Stomach (tissue), 9 donors: ENCODE results near the gene CFHR5. TPM values are rescaled to one million over a fixed set of nuclear protein-coding genes. Genes with fewer than 3 reads are reported as not detected.

Experiments used
- DNase-seq, 2 donors: peaks; one replicate each; pipeline versions ENCODE4 v3.0.0 to v3.0.0-alpha.2; 2013 to 2019
- H3K27ac ChIP-seq, 5 donors: fragments of 200-600 bp in 4 of 5; sonication (generic) in 4 of 5; one replicate each; pipeline ENCODE4 v1.5.1; 2013 to 2019; ENCODE audit warnings: mild to moderate bottlenecking in 1 of 5, moderate library complexity in 1 of 5
- H3K27me3 ChIP-seq, 3 donors: fragments of 200-600 bp; sonication (generic); one replicate each; pipeline ENCODE4 v1.5.1; 2017 to 2019; ENCODE audit warnings: mixed run types in 1 of 3
- H3K36me3 ChIP-seq, 4 donors: fragments of 200-600 bp; sonication (generic); 1 replicate in 3 of 4; 2 replicates in 1 of 4; pipeline ENCODE4 v1.5.1; 2016 to 2019
- H3K4me1 ChIP-seq, 4 donors: fragments of 200-600 bp; sonication (generic); one replicate each; pipeline ENCODE4 v1.5.1; 2016 to 2019
- H3K4me3 ChIP-seq, 4 donors: fragments of 200-600 bp; sonication (generic) in 3 of 4; one replicate each; pipeline ENCODE4 v1.5.1; 2016 to 2019; ENCODE audit warnings: mild to moderate bottlenecking in 1 of 4
- H3K9me3 ChIP-seq, 4 donors: fragments of 200-600 bp; sonication (generic); one replicate each; pipeline ENCODE4 v1.5.1; 2016 to 2019
- EP300 ChIP-seq: sonication (generic); formaldehyde crosslinking; IDR thresholded peaks from one replicate; pipeline ENCODE4 v1.6.1; 2017; ENCODE audit warnings: antibody characterized with exemption
- POLR2A ChIP-seq, 4 donors: fragments of 450-650 bp; IDR thresholded peaks; one replicate each; pipeline ENCODE4 v1.6.1; 2016; ENCODE audit warnings: antibody characterized with exemption in 4 of 4, control low read depth in 2 of 4, mild to moderate bottlenecking in 1 of 4, moderate library complexity in 1 of 4
- POLR2AphosphoS5 ChIP-seq, 3 donors: sonication (generic); formaldehyde crosslinking; IDR thresholded peaks; one replicate each; pipeline ENCODE4 v1.6.1; 2016; ENCODE audit warnings: antibody characterized with exemption in 3 of 3
- WGBS, 5 donors: extraction: QIAGEN DNeasy Blood & Tissue Kit in 3 of 5; methylation state at CpG; one replicate each; pipeline versions ENCODE4 v1.1.5 to v1.1.7; 2013 to 2018; 5-methylcytosine and 5-hydroxymethylcytosine counted together
- intact Hi-C: fragments of 100-400 bp; cut with DNase I; formaldehyde crosslinking; loops from one replicate; pipeline ENCODE4 v1.15.1; 2023; ENCODE audit warnings: low total_unique reads
- polyA plus RNA-seq, 3 donors: library from polyadenylated mRNA; stranded (reverse); fragments of 200-250 nt; gene quantifications; one replicate each; pipeline ENCODE4 v1.2.3, GENCODE V29; 2013
- small RNA-seq, 4 donors: library from RNA; depleted of rRNA; stranded (forward); fragments of <200 nt; gene quantifications; one replicate each; pipeline ENCODE3, GENCODE V24; 2016
- total RNA-seq, 5 donors: library from RNA; depleted of rRNA; stranded (reverse); fragments of >200 nt; gene quantifications; one replicate each; pipeline versions ENCODE4 v1.1.0 to v1.2.3, GENCODE V29; 2014 to 2016
- TF ChIP-seq, protein P1 (sequence below), 7 experiments: fragments of 450-650 bp in 4 of 7; fragments of 200-600 bp in 3 of 7; sonication (generic) in 3 of 7; IDR thresholded peaks; one replicate each; pipeline ENCODE4 v1.5.1; 2016 to 2019; ENCODE audit warnings: antibody characterized with exemption in 7 of 7, control low read depth in 2 of 7, mild to moderate bottlenecking in 1 of 7
- donor health status: healthy with polysubstance abuse.
- donor health status: Bipolar disorder and iron deficiency.
- donor health status: healthy.

CFHR5 gene
- total and polyA plus RNA-seq, 8 donors = not detected

DNA sequence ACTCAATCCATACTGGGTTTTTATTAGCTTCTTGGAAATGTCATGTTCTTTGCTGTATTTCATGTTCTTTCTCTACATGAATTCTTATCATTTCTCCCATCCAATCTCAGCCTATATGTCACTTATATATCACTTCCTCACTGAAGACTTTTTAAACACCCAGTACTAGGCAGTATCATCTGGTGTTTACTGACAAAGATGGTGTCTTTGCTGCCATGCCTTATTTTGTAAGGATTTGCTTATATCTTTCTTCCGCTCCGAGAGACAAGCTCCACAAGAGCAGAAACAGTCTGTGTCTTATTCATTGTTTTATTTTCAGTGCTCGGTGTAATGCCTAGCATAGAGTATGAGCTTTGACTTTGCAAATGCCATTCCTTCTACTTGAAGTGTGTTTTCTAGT is 59.5 kb downstream of the CFHR5 start:
- Histone ChIP-seq H3K36me3 (no peaks in the 10 kb centered on the region), H3K4me1 (no peaks in the 10 kb centered on the region), H3K27me3 (no peaks in the 10 kb centered on the region), H3K27ac (no peak overlapping the region), H3K4me3 (no peak overlapping the region), H3K9me3 (no peaks in the 10 kb centered on the region)
- intact Hi-C loops = no loop called here
- DNase-seq = no peak
- 89 to 95% (median 90%) methylated on average over 3 of the region's 3 CpGs for WGBS, 5 donors
- TF ChIP-seq EP300 (no peak), POLR2AphosphoS5 (IDR thresholded peaks at IDR 0.05) (no peak), POLR2A (IDR thresholded peaks at IDR 0.05) (no peak)
- TF ChIP-seq, protein P1, sequence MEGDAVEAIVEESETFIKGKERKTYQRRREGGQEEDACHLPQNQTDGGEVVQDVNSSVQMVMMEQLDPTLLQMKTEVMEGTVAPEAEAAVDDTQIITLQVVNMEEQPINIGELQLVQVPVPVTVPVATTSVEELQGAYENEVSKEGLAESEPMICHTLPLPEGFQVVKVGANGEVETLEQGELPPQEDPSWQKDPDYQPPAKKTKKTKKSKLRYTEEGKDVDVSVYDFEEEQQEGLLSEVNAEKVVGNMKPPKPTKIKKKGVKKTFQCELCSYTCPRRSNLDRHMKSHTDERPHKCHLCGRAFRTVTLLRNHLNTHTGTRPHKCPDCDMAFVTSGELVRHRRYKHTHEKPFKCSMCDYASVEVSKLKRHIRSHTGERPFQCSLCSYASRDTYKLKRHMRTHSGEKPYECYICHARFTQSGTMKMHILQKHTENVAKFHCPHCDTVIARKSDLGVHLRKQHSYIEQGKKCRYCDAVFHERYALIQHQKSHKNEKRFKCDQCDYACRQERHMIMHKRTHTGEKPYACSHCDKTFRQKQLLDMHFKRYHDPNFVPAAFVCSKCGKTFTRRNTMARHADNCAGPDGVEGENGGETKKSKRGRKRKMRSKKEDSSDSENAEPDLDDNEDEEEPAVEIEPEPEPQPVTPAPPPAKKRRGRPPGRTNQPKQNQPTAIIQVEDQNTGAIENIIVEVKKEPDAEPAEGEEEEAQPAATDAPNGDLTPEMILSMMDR (IDR thresholded peaks at IDR 0.05) = no peak

DNA sequence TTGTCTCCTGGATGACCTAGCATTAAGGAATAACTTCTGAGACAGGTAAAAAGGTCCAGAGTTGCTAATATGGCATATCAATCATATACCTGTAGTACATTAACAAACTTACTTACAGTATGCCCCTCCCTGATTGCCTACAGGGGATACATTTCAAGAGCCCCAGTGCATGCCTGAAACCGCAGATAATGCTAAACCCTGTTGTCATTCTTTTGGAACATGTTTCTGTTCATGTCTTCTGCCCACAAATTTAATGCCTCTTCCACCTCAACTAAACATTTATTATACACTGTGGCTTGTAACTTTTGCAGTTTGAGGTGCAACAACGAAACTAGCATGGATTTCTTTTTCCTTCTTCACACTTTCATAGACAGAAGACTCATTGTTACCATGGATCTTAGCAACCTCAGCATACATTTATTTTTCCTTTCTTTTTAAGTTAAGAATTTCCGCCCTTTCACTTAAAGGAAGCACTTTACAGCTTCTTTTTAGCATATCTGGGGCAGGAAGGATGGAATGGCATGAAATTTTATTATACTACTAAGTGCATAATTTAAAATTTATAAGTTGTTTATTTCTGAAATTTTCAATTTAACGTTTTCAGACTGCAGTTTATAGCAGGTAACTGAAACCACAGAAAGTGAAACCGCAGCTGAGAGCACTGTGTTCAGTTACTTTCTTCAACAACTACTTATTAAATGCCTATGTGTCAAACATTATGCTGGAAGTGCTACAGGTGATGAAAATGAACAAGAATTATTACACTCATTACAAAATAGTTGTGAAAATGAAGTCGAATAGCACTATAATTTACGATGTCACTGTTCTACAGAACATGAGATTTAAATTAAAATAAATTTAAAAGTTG is 64.4 kb downstream of the CFHR5 start:
- WGBS, 5 donors = 74 to 80% (median 77%) methylated on average over 7 of the region's 7 CpGs
- intact Hi-C loops = no loop called here
- no peaks in the 10 kb centered on the region for H3K4me1 ChIP-seq
- H3K9me3 ChIP-seq = no peaks in the 10 kb centered on the region
- H3K27me3 ChIP-seq = no peaks in the 10 kb centered on the region
- no peak overlapping the region for H3K4me3 ChIP-seq
- no peak overlapping the region for H3K27ac ChIP-seq
- no peak for DNase-seq
- H3K36me3 ChIP-seq = no peaks in the 10 kb centered on the region
- TF ChIP-seq EP300 (no peak), POLR2A (IDR thresholded peaks at IDR 0.05) (no peak), POLR2AphosphoS5 (IDR thresholded peaks at IDR 0.05) (no peak)
- TF ChIP-seq, protein P1 (IDR thresholded peaks at IDR 0.05) = no peak

DNA sequence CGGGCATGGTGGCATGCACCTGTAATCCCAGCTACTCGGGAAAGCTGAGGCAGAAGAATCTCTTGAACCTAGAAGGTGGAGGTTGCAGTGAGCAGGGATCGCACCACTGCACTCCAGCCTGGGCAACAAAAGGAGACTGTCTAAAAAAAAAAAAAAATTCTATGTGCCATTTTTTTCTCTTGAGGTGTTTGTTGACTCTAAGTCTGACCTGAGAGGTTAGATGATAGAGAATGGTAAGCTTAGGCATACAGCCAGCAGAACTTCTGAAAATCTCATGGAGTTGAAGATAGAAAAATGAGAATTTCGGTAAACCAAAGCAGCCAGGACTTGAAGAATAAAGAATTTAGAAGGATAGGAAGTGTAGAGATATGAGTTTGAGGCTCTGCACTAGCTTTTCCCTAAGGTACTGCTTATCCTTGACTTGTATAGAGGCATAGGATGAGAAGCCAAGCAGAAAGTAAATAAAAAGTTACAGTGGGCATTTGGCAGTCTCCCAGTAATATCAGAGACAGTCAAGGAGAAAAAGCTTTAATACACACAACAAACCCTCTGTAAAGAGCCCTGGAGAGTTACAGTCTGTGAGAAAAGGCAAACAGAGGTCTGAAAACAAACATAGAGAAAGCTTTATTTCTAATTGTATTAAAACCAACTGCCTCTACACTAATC is 65.5 kb downstream of the CFHR5 start:
- peak in 1 of 2 donors; percentile 18 for DNase-seq
- no peaks in the 10 kb centered on the region for H3K4me1 ChIP-seq
- H3K27me3 ChIP-seq = no peaks in the 10 kb centered on the region
- TF ChIP-seq, protein P1 (IDR thresholded peaks at IDR 0.05) = no peak
- TF ChIP-seq EP300 (no peak), POLR2A (IDR thresholded peaks at IDR 0.05) (no peak), POLR2AphosphoS5 (IDR thresholded peaks at IDR 0.05) (no peak)
- WGBS, 5 donors = 44 to 72% (median 61%) methylated on average over 2 to 4 of the region's 4 CpGs
- no peaks in the 10 kb centered on the region for H3K36me3 ChIP-seq
- no peak overlapping the region for H3K4me3 ChIP-seq
- no peak overlapping the region for H3K27ac ChIP-seq
- no peaks in the 10 kb centered on the region for H3K9me3 ChIP-seq
- intact Hi-C loops = no loop called here

DNA sequence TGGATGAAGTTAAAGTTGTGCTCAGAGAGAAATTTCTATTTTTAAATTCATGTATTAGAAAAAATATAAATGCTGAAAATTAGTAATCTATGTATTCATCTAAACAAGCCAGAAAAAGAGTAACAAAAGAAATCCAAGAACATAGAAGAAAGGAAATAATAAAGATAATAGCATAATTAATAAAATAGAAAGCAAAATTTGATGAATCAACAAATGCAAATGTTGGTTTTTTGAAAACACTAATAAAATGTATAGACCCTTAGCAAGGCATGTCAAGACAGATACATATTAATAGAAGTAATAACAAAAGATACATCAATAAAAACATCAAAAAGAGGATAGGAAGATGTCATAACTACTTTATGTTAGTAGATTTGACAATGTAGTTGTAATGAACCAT is 71.7 kb downstream of the CFHR5 start:
- no peaks in the 10 kb centered on the region for H3K27me3 ChIP-seq
- no peak overlapping the region for H3K4me3 ChIP-seq
- H3K36me3 ChIP-seq = no peaks in the 10 kb centered on the region
- intact Hi-C loops = no loop called here
- DNase-seq = no peak
- H3K27ac ChIP-seq = no peak overlapping the region
- TF ChIP-seq EP300 = no peak
- TF ChIP-seq, protein P1 (IDR thresholded peaks at IDR 0.05) = no peak
- TF ChIP-seq POLR2A (IDR thresholded peaks at IDR 0.05) = no peak
- no peak for TF ChIP-seq POLR2AphosphoS5 (IDR thresholded peaks at IDR 0.05)
- no peaks in the 10 kb centered on the region for H3K4me1 ChIP-seq
- no peaks in the 10 kb centered on the region for H3K9me3 ChIP-seq

Small RNAs within 50 kb of the gene (small RNA-seq; reads per million reads assigned to genes)
- 0 reads per million in 4 donors for gene AL139418.1

Other genes starting within 250 kb of the CFHR5 start
- under 1 TPM in 1 of 5 donors, not detected in 4; 0.73 TPM for gene CFHR3, start 202.7 kb upstream of the CFHR5 start, total RNA-seq
- gene CFHR3, start 202.7 kb upstream of the CFHR5 start, polyA plus RNA-seq = not detected
- not detected for gene CFHR1, start 157.8 kb upstream of the CFHR5 start, total RNA-seq
- not detected for gene CFHR1, start 157.8 kb upstream of the CFHR5 start, polyA plus RNA-seq
- gene CFHR4, start 89.5 kb upstream of the CFHR5 start, total RNA-seq = not detected
- gene CFHR4, start 89.5 kb upstream of the CFHR5 start, polyA plus RNA-seq = not detected
- gene CFHR2, start 33.8 kb upstream of the CFHR5 start, total RNA-seq = not detected
- gene CFHR2, start 33.8 kb upstream of the CFHR5 start, polyA plus RNA-seq = not detected
- 1 to 10 TPM in 1 of 5 donors, not detected in 4; 1.5 TPM for gene F13B, start 89.7 kb downstream of the CFHR5 start, total RNA-seq
- not detected for gene F13B, start 89.7 kb downstream of the CFHR5 start, polyA plus RNA-seq
- gene ASPM, start 169.1 kb downstream of the CFHR5 start, total RNA-seq = 10 to 100 TPM in 2 of 5 donors, 1 to 10 TPM in 2, under 1 TPM in 1; 0.58 to 16.5 (median 7.6) TPM
- 1 to 10 TPM in 1 of 3 donors, under 1 TPM in 1, not detected in 1; 0.50 to 3.7 TPM for gene ASPM, start 169.1 kb downstream of the CFHR5 start, polyA plus RNA-seq
- gene ZBTB41, start 223.7 kb downstream of the CFHR5 start, total RNA-seq = 10 to 100 TPM in 3 of 5 donors, 1 to 10 TPM in 2; 2.9 to 35.6 (median 10.7) TPM
- 1 to 10 TPM; 1.8 to 2.7 (median 2.7) TPM for gene ZBTB41, start 223.7 kb downstream of the CFHR5 start, polyA plus RNA-seq